Endometrial microvascular endothelial cells (primary cell): Measurements from ENCODE around the gene CCNYL1. TPM values are rescaled to one million over a fixed set of nuclear protein-coding genes. Genes with fewer than 3 reads are reported as not detected.

ENCODE experiments used
- in situ Hi-C: cut with HindIII; loops from 2 replicates; pipeline ENCODE4 v1.10.0; 2017; ENCODE audit warnings: low sequenced_read_pairs, low pct_unique_long_range_greater_than_20kb; ENCODE audit errors: inconsistent ontology term
- total RNA-seq: library from RNA; depleted of rRNA; stranded (reverse); fragments of >200 nt; gene quantifications from one replicate; pipeline ENCODE4 v1.2.3, GENCODE V29; 2015; ENCODE audit errors: inconsistent ontology term

CCNYL1 gene
- total RNA-seq, 1 donor from 2014 or later = 25.7 TPM

GRCh38 chr2:207775473-207775872 lies 64.0 kb downstream of the CCNYL1 start:
- in situ Hi-C loops = no loop called here

DNA sequence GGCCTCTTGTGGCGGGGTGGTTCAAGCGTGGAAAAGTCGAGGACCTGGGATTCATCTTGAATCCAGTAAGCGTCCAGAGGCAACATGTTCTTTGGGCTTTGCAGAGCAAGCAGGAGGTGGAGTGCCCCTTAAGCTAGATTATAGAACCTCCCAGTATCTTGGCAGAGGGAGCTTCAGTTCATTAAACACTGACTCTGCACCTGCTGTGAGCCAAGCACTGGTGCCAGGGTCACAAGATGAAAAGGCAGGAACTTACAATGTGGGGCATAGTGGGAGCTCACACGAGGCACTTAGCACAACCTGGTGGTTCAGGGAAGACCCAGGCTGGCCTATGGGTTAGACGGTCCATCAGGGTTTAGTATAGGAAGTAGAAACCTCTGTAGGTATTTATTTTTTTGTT lies 65.7 kb downstream of the CCNYL1 start:
- in situ Hi-C loops = no loop called here

DNA sequence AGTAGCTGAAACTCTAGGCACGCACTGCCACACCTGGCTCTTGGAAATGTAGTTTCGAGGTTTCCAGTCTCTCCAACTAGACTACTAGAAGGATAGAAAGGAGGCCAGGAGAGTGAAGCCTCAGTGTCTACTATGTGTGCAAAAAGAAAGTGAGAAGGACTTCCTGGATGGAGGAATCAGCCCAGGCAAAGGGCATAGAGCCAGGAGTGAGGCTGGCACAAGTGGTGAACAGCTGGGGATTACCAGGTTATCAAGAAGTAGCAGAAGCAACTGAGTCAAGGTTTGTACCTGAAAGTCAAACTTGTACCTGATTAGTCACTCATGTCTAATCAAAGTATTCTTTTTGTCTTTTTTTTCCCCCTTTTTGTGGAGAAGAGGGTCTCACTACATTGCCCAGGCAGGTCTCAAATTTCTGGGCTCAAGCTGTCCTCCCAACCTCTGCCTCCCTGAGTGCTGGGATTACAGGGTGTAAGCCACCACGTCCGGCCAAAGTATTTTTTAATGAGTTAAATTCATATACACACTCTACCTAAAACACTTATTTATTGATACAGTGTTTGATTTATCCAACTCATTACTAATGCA lies 67.0 kb downstream of the CCNYL1 start:
- in situ Hi-C loops = no loop called here

DNA sequence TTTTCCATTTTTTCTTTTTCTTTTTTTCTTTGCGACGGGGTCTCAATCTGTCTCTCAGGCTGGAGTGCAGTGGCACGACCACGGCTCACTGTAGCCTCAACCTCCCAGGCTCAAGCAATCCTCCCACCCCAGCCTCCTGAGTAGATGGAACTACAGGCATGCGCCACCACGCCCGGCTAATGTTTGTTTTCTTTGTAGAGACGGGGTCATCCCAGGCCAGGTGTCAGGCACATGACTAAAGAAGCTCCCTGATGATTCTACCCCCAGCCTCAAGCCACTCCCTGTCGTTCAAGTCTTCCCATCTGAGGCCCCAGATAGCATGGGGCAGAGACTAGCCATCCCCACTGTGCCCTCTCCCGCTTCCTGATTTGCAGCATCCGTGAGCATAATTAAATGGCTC lies 68.1 kb downstream of the CCNYL1 start:
- in situ Hi-C loops = no loop called here

DNA sequence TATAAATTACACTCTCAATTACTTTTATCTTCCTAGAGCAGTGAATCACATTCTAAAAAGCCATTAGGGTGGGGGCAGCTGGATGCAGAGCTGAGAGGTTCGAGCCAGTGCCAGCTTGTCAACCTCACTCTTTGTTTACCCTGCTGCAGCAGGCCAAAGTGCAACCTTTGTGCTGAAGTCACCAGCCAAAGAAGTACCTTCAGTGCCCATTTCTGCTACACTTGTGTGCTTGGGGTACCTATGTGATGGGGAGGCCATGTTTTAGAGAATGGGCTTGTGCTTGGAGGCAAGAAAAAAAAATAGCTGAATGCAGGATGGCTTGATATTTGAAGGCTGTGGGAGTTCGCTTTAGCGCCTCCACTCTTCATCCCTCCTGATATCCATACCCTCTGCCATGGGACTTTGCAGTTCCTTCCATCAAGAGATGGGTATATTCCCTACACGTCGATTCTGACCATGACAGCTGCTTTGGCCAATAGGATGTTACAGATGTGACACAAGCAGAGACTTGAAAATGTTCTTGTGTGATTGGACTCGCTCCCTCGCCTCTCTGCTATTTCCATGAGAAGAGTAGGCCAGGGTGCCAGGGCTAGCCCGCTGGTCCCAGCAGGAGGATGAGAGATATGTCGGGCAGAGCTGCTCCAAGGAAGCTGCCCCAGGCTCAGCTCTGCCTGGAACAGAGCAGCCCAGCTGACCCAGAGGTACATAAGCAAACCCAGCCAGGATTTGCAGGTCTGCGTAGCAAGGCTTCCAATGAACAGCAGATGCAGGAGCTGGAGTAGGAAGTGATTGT lies 71.0 kb downstream of the CCNYL1 start:
- in situ Hi-C loops = no loop called here

GRCh38 chr2:207783514-207783913 lies 72.1 kb downstream of the CCNYL1 start:
- in situ Hi-C loops = no loop called here

DNA sequence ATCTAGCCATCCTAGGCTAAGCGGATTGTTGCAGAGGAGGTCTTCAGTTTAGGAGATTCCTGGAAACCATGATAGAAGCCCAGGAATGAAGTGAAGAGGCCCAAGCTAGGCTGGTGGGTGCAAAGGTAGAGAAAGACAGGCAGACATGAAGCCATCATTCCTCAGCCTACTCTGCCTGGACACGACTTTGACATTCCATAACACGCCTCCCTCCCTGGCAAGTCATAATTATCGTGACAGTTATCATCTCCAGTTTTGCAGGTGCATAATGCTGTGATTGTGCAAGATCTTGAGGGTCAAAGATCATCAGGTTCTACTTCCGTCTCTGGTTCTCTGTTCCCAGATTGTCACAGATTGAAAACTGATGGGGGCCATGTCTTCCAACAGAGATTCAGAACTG lies 73.5 kb downstream of the CCNYL1 start:
- in situ Hi-C loops = no loop called here

DNA sequence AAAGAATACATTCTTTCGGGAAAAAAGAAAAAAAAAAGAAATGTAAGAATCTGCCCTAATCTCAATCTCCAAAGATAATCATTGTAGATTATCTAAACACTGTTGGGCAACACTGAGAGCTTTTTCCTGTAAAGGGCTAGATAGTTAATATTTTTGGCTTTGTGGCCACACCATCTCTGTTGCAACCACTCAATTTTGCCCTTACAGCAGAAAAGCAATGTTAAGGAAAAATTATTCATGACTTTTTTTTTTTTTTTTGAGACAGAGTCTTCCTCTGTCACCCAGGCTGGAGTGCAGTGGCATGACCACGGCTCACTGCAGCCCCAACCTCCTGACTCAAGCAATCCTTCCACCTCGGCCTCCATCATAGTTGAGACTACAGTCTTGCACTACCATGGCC lies 75.6 kb downstream of the CCNYL1 start:
- in situ Hi-C loops = no loop called here

GRCh38 chr2:207787800-207788199 lies 76.4 kb downstream of the CCNYL1 start:
- in situ Hi-C loops = no loop called here

DNA sequence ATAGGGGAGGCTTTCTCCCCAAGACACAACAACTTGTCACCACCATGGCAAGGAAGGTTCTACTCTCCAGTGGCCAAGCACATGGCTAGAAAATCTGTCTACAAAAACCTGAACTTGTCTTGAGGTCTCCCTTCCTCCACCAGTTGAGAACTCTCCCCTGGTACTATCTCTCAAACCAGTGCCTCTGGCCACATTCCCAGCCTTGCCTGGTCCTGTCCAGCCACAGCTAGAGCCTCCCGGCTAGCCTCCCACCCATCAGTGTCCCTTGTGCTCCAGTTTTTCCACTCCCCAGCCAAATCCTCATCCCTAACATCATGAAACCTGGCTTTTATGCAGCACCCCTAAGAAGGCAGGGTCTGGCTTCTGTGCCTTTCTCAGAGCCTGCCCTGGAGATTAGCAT lies 79.5 kb downstream of the CCNYL1 start:
- in situ Hi-C loops = no loop called here

DNA sequence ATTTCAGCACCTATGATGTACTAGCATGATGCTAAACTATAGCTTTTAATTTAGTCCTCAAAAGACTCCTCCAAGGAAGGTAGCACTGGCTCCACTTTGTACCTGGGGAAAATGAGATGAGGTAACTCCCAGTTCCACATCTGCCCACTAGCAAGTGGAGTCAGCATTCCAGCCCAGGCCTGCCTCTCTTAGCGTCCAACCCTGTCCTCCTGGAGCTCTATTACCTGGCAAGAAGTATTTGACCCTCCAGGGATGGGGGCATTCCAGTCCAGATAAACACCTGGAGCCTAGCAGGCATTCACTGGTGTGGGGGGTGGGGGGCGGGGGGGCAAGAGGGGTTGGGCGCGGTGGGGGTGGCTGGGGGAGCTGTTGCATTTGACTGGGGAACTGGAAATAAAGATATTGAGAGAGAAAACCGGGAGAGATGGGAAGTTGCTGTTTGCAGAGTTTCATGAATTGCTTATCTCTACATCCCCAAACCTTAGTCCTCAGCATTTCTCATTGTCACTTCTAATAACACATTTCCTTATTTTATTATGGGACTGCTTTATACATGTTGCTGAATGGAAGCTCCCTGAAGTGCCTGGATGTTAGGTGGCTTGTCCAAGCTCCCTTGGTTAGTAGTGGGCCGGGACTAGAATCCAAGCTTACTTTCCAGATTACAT lies 80.3 kb downstream of the CCNYL1 start:
- in situ Hi-C loops = no loop called here

- in situ Hi-C loops = no loop called here
These were observed 80.9 kb downstream of the CCNYL1 start for GRCh38 chr2:207792244-207792785.

- in situ Hi-C loops = no loop called here
These were observed 85.3 kb downstream of the CCNYL1 start for GRCh38 chr2:207796585-207797350.

DNA sequence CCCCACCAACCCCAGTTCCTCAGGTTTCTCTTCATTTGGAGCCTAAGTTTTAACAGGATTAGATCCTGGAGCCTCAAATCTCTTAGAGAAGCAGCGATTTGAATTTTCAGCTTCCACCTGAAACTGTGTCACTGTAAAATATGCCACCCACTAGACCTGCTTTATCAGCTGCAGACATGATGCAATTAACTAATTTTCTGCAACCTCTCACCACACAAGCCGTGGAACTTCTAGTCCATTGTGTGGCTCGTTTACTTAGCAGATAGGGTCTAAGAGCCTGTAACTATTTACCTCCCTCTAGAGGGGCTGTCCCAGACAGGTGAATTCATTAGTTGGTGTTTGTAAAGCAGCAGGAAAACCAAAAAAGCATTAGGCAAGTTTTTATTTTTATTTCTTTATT lies 89.8 kb downstream of the CCNYL1 start:
- in situ Hi-C loops = no loop called here

DNA sequence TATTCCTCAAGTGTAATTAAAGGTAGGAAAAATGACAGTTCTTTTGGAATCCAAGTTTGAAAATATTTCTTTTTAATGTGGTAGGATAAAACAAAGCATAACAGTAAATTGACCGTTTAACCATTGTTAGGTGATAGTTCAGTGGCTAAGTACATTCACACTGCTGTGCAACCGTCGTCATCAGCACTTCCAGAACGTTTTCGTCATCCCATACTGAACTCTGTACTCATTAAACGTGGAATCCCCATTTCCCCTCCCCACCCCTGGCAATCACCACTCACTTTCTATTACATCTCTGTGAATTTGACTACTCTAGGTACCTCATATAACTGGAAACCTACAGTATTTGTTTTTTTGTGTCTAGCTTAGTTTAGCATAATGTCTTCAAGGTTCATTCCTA lies 91.2 kb downstream of the CCNYL1 start:
- in situ Hi-C loops = no loop called here

Other genes starting within 250 kb of the CCNYL1 start
- 30.6 TPM for gene CREB1, start 181.7 kb upstream of the CCNYL1 start, total RNA-seq
- gene METTL21A, start 86.2 kb upstream of the CCNYL1 start, total RNA-seq = 29.7 TPM
- gene FZD5, start 58.3 kb downstream of the CCNYL1 start, total RNA-seq = 2.6 TPM